ACC112 (cell line): ENCODE results near the gene KIAA0232.
"Not testable (repeated sequence)": the region's sequence is repeated elsewhere in the genome, so short reads cannot be mapped to it uniquely, and the experiment has no call there.

Source experiments
- H2AFZ ChIP-seq: fragments of 200-600 bp; sonication (generic); one replicate; pipeline ENCODE4 v1.6.0; 2017; ENCODE audit warnings: antibody characterized with exemption, low read length; ENCODE audit not compliant: unreplicated experiment
- H3K27ac ChIP-seq: fragments of 200-600 bp; sonication (generic); 2 replicates; pipeline ENCODE4 v1.5.1; 2014; ENCODE audit warnings: low read depth, mild to moderate bottlenecking, antibody characterized with exemption, low read length, moderate library complexity
- H3K27me3 ChIP-seq: fragments of 200-600 bp; sonication (generic); 2 replicates; pipeline ENCODE4 v1.6.1; 2014; ENCODE audit warnings: mild to moderate bottlenecking, antibody characterized with exemption, low read length, moderate library complexity, mixed read lengths; ENCODE audit not compliant: insufficient read depth
- H3K36me3 ChIP-seq: fragments of 200-600 bp; sonication (generic); 2 replicates; pipeline ENCODE4 v1.6.1; 2016; ENCODE audit warnings: mild to moderate bottlenecking, antibody characterized with exemption, low read length, moderate library complexity, mixed read lengths; ENCODE audit not compliant: insufficient read depth
- H3K4me1 ChIP-seq: fragments of 200-600 bp; sonication (generic); one replicate; pipeline ENCODE4 v1.6.1; 2016; ENCODE audit warnings: low read length, mixed read lengths; ENCODE audit not compliant: insufficient read depth, unreplicated experiment, control insufficient read depth
- H3K4me3 ChIP-seq: fragments of 200-600 bp; sonication (generic); 2 replicates; pipeline ENCODE4 v1.5.1; 2014; ENCODE audit warnings: mild to moderate bottlenecking, low read depth, low read length
- H3K79me2 ChIP-seq: fragments of 200-600 bp; sonication (generic); one replicate; pipeline ENCODE4 v1.6.0; 2016; ENCODE audit warnings: low read length; ENCODE audit not compliant: control insufficient read depth, unreplicated experiment, insufficient read depth

KIAA0232 gene

GRCh38 chr4:6885953-6886557, 103.5 kb downstream of the KIAA0232 start:
- peaks cover 12% of the 10 kb centered on the region for H3K4me1 ChIP-seq
- H3K27me3 ChIP-seq, result no peaks in the 10 kb centered on the region
- no peak overlapping the region for H2AFZ ChIP-seq
- no peak overlapping the region for H3K27ac ChIP-seq
- H3K36me3 ChIP-seq, result no peaks in the 10 kb centered on the region
- no peak overlapping the region for H3K4me3 ChIP-seq
- H3K79me2 ChIP-seq, result no peaks in the 10 kb centered on the region

GRCh38 chr4:6886886-6887285, 104.4 kb downstream of the KIAA0232 start:
- no peaks in the 10 kb centered on the region for H3K36me3 ChIP-seq
- H3K4me3 ChIP-seq, result no peak overlapping the region
- no peak overlapping the region for H2AFZ ChIP-seq
- no peaks in the 10 kb centered on the region for H3K79me2 ChIP-seq
- H3K4me1 ChIP-seq, result peaks cover 12% of the 10 kb centered on the region
- no peaks in the 10 kb centered on the region for H3K27me3 ChIP-seq
- no peak overlapping the region for H3K27ac ChIP-seq

GRCh38 chr4:6887591-6888371, 105.3 kb downstream of the KIAA0232 start:
- Histone ChIP-seq H3K4me1 (peaks cover 12% of the 10 kb centered on the region), H3K27me3 (no peaks in the 10 kb centered on the region), H3K27ac (no peak overlapping the region), H3K36me3 (no peaks in the 10 kb centered on the region), H3K4me3 (no peak overlapping the region), H2AFZ (no peak overlapping the region), H3K79me2 (no peaks in the 10 kb centered on the region)

- no peak overlapping the region for H3K27ac ChIP-seq
- no peak overlapping the region for H3K4me3 ChIP-seq
- no peaks in the 10 kb centered on the region for H3K27me3 ChIP-seq
- H2AFZ ChIP-seq, result no peak overlapping the region
- peaks cover 12% of the 10 kb centered on the region for H3K4me1 ChIP-seq
- no peaks in the 10 kb centered on the region for H3K36me3 ChIP-seq
- no peaks in the 10 kb centered on the region for H3K79me2 ChIP-seq
Observed at GRCh38 chr4:6888506-6889071, 106.1 kb downstream of the KIAA0232 start.

- H3K27me3 ChIP-seq, result no peaks in the 10 kb centered on the region
- H3K79me2 ChIP-seq, result no peaks in the 10 kb centered on the region
- no peak overlapping the region for H3K27ac ChIP-seq
- no peak overlapping the region for H3K4me3 ChIP-seq
- H2AFZ ChIP-seq, result no peak overlapping the region
- peaks cover 12% of the 10 kb centered on the region for H3K4me1 ChIP-seq
- H3K36me3 ChIP-seq, result no peaks in the 10 kb centered on the region
Observed at GRCh38 chr4:6889101-6889735, 106.7 kb downstream of the KIAA0232 start.

- Histone ChIP-seq H3K36me3 (no peaks in the 10 kb centered on the region), H3K27ac (no peak overlapping the region), H3K27me3 (no peaks in the 10 kb centered on the region), H3K79me2 (no peaks in the 10 kb centered on the region), H3K4me3 (no peak overlapping the region), H3K4me1 (peaks cover 12% of the 10 kb centered on the region), H2AFZ (no peak overlapping the region)
Observed at GRCh38 chr4:6889736-6890324, 107.3 kb downstream of the KIAA0232 start.

GRCh38 chr4:6890358-6890757, 107.8 kb downstream of the KIAA0232 start:
- no peaks in the 10 kb centered on the region for H3K36me3 ChIP-seq
- peaks cover 12% of the 10 kb centered on the region for H3K4me1 ChIP-seq
- no peak overlapping the region for H2AFZ ChIP-seq
- H3K79me2 ChIP-seq, result no peaks in the 10 kb centered on the region
- H3K4me3 ChIP-seq, result no peak overlapping the region
- no peak overlapping the region for H3K27ac ChIP-seq
- H3K27me3 ChIP-seq, result no peaks in the 10 kb centered on the region

GRCh38 chr4:6890971-6891370, 108.4 kb downstream of the KIAA0232 start:
- H3K27me3 ChIP-seq, H3K4me3 ChIP-seq, H3K36me3 ChIP-seq, H3K27ac ChIP-seq, H3K79me2 ChIP-seq, H3K4me1 ChIP-seq, H2AFZ ChIP-seq: not testable (repeated sequence)

- Histone ChIP-seq H2AFZ (no peak overlapping the region), H3K27ac (no peak overlapping the region), H3K36me3 (no peaks in the 10 kb centered on the region), H3K4me3 (no peak overlapping the region), H3K27me3 (no peaks in the 10 kb centered on the region), H3K79me2 (no peaks in the 10 kb centered on the region), H3K4me1 (peaks cover under 1% of the 10 kb centered on the region)
Observed at GRCh38 chr4:6891436-6892170, 109.1 kb downstream of the KIAA0232 start.
